Fibroblast of lung (primary cell): Measurements from ENCODE around the gene NCKAP5.

Experiments
- CTCF ChIP-seq, 2 donors: IDR thresholded peaks in 1 of 2; conservative IDR thresholded peaks in 1 of 2; 1 replicate in 1 of 2; 2 replicates in 1 of 2; pipeline ENCODE4 v1.5.1; 2011 to 2012; ENCODE audit warnings: low read length in 2 of 2, control low read depth in 1 of 2, inconsistent platforms in 1 of 2, low read depth in 1 of 2, mild to moderate bottlenecking in 1 of 2
- EZH2 ChIP-seq: IDR thresholded peaks from 2 replicates; pipeline ENCODE4 v1.5.1; 2012; ENCODE audit warnings: low read length, control low read depth, mild to moderate bottlenecking; ENCODE audit errors: missing control alignments

- no peak for TF ChIP-seq EZH2
- no peak for TF ChIP-seq CTCF (conservative IDR thresholded peaks at IDR 0.05 in 1 of 2, IDR thresholded peaks at IDR 0.05 in 1 of 2; ENCODE audit: low read depth in 1 of 2, low read length in 2 of 2)
These were observed 875.4 kb downstream of the NCKAP5 start for GRCh38 chr2:132692816-132693215.
